SU-DHL-6 (cell line): ENCODE data around the gene PXDN.

Experiments
- CTCF ChIP-seq: fragments of 200-600 bp; sonication (generic); IDR thresholded peaks from one replicate; pipeline ENCODE4 v1.5.1; 2017; ENCODE audit warnings: antibody characterized with exemption, mild to moderate bottlenecking, low read length, moderate library complexity; ENCODE audit not compliant: insufficient read depth, poor library complexity, severe bottlenecking
- EZH2phosphoT487 ChIP-seq: fragments of 200-600 bp; sonication (generic), shearing (Covaris generic); conservative IDR thresholded peaks from 2 replicates; pipeline ENCODE4 v1.6.1; 2018; ENCODE audit warnings: mild to moderate bottlenecking, antibody characterized with exemption, low read length, moderate library complexity, mixed read lengths

GRCh38 chr2:1745171-1746023 lies 1.1 kb upstream of the PXDN start:
- TF ChIP-seq CTCF: no peak
- TF ChIP-seq EZH2phosphoT487: no peak
